Left lung (tissue), 10 donors: ENCODE measurements around the gene PADI1. TPM values are rescaled to one million over a fixed set of nuclear protein-coding genes. Genes with fewer than 3 reads are reported as not detected.

Experiments
- ATAC-seq: fragments of 200-7000 bp; cut with Tn5 transposase; one replicate; pipeline ENCODE4 v1.9.1; 2020; ENCODE audit warnings: moderate library complexity
- DNase-seq, 4 donors: peaks; one replicate each; pipeline ENCODE4 v3.0.0-alpha.2; 2013 to 2020
- H3K27ac ChIP-seq, 2 donors: fragments of 200-600 bp; sonication (generic) in 1 of 2; one replicate each; pipeline versions ENCODE4 v1.5.0 to v1.8.0; 2020 to 2021
- H3K27me3 ChIP-seq, 2 donors: fragments of 200-600 bp; sonication (generic) in 1 of 2; one replicate each; pipeline versions ENCODE4 v1.5.0 to v1.8.0; 2020 to 2021
- H3K36me3 ChIP-seq, 2 donors: fragments of 200-600 bp; sonication (generic) in 1 of 2; one replicate each; pipeline versions ENCODE4 v1.5.0 to v1.8.0; 2020 to 2021
- H3K4me1 ChIP-seq, 2 donors: fragments of 200-600 bp; one replicate each; pipeline ENCODE4 v1.8.0; 2021
- H3K4me3 ChIP-seq, 2 donors: fragments of 200-600 bp; sonication (generic) in 1 of 2; one replicate each; pipeline versions ENCODE4 v1.5.0 to v1.8.0; 2020 to 2021; ENCODE audit warnings: mild to moderate bottlenecking in 1 of 2
- H3K9me3 ChIP-seq, 2 donors: fragments of 200-600 bp; sonication (generic) in 1 of 2; one replicate each; pipeline versions ENCODE4 v1.5.0 to v1.8.0; 2020 to 2021
- CTCF ChIP-seq, 2 donors: fragments of 200-600 bp; sonication (generic) in 1 of 2; IDR thresholded peaks; one replicate each; pipeline versions ENCODE4 v1.5.0 to v1.8.0; 2021; ENCODE audit warnings: antibody characterized with exemption in 2 of 2
- intact Hi-C, 2 donors: fragments of 100-400 bp; cut with DNase I; formaldehyde crosslinking; loops; one replicate each; pipeline versions ENCODE4 v1.11.2 to v1.14.2; 2022
- polyA plus RNA-seq, 6 donors: library from polyadenylated mRNA; unstranded; fragments of 120-200 nt; gene quantifications; one replicate each; pipeline ENCODE4 v1.2.1, GENCODE V29; 2013; ENCODE audit not compliant: insufficient read length in 6 of 6
- total RNA-seq, 2 donors: library from RNA; stranded (reverse); fragmentation: NEBNext Ultra II Directional; extraction: Animal tissue kit (Norgen Biotek cat#: 25700); gene quantifications; one replicate each; pipeline ENCODE4 v1.2.1, GENCODE V29; 2021
- donor health status: DM: no; HTN: yes; CAD: no.
- donor health status: DM: no; HTN: no; CAD: no.

Gene PADI1
- total and polyA plus RNA-seq, 8 donors: not detected

- intact Hi-C loops: no loop called here
- DNase-seq (no peak), ATAC-seq (no peak)
- Histone ChIP-seq H3K4me3 (no peak overlapping the region), H3K27me3 (peaks cover 0 to 24% of the 10 kb centered on the region in 2 donors), H3K36me3 (no peaks in the 10 kb centered on the region), H3K9me3 (peaks cover 0 to 11% of the 10 kb centered on the region in 2 donors), H3K27ac (no peak overlapping the region), H3K4me1 (no peaks in the 10 kb centered on the region)
- TF ChIP-seq CTCF (IDR thresholded peaks at IDR 0.05): no peak
Observed at GRCh38 chr1:17189632-17189990, 15.3 kb upstream of the PADI1 start.

GRCh38 chr1:17190010-17190995 lies 14.6 kb upstream of the PADI1 start:
- H3K27me3 ChIP-seq: peaks cover 0 to 19% of the 10 kb centered on the region in 2 donors
- H3K4me1 ChIP-seq: no peaks in the 10 kb centered on the region
- no peak for TF ChIP-seq CTCF (IDR thresholded peaks at IDR 0.05)
- intact Hi-C loops: no loop called here
- H3K27ac ChIP-seq: no peak overlapping the region
- no peaks in the 10 kb centered on the region for H3K36me3 ChIP-seq
- H3K4me3 ChIP-seq: no peak overlapping the region
- DNase-seq: no peak
- peak; percentile 33 for ATAC-seq
- H3K9me3 ChIP-seq: peaks cover 0 to 11% of the 10 kb centered on the region in 2 donors

- no peak for ATAC-seq
Observed at GRCh38 chr1:17191990-17192242, 13.0 kb upstream of the PADI1 start.

GRCh38 chr1:17192394-17193221 lies 12.3 kb upstream of the PADI1 start:
- TF ChIP-seq CTCF (IDR thresholded peaks at IDR 0.05): no peak

More at GRCh38 chr1:17191990-17192242, 13.0 kb upstream of the PADI1 start:
- peak overlapping the region in 1 of 2 donors; percentile 64 for H3K27ac ChIP-seq
- H3K27me3 ChIP-seq: peaks cover 0 to 22% of the 10 kb centered on the region in 2 donors
- no peak for TF ChIP-seq CTCF (IDR thresholded peaks at IDR 0.05)
- peaks cover 0 to 11% of the 10 kb centered on the region in 2 donors for H3K9me3 ChIP-seq
- H3K36me3 ChIP-seq: no peaks in the 10 kb centered on the region
- intact Hi-C loops: no loop called here
- H3K4me3 ChIP-seq: no peak overlapping the region
- DNase-seq: no peak
- H3K4me1 ChIP-seq: no peaks in the 10 kb centered on the region

More at GRCh38 chr1:17192394-17193221, 12.3 kb upstream of the PADI1 start:
- Histone ChIP-seq H3K27ac (peak overlapping the region in 1 of 2 donors; percentile 64), H3K4me1 (no peaks in the 10 kb centered on the region), H3K27me3 (peaks cover 0 to 22% of the 10 kb centered on the region in 2 donors), H3K9me3 (peaks cover 0 to 11% of the 10 kb centered on the region in 2 donors), H3K36me3 (no peaks in the 10 kb centered on the region), H3K4me3 (no peak overlapping the region)
- intact Hi-C loops: no loop called here
- ATAC-seq (no peak), DNase-seq (no peak)
